OCI-LY3 (cell line): Measurements from ENCODE around the gene ZBTB16.
A peak's percentile ranks its signal among the peaks of the same experiment; 100 is the strongest.

Experiments
- H2AFZ ChIP-seq: fragments of 200-600, 300-600 bp; shearing (Covaris generic); 2 replicates; pipeline ENCODE4 v1.6.0; 2014; ENCODE audit warnings: antibody characterized with exemption, low read depth, low read length
- H3K27ac ChIP-seq: fragments of 200-600, 300-600 bp; sonication (generic); 2 replicates; pipeline ENCODE4 v1.5.1; 2014; ENCODE audit warnings: mild to moderate bottlenecking, low read length, moderate library complexity, mixed read lengths
- H3K27me3 ChIP-seq: fragments of 200-600, 300-600 bp; sonication (generic); 2 replicates; pipeline ENCODE4 v1.6.1; 2014; ENCODE audit warnings: low read depth, low read length, mixed read lengths
- H3K36me3 ChIP-seq: fragments of 200-600, 300-600 bp; sonication (generic); replicated peaks from 2 replicates; pipeline ENCODE3; 2014; ENCODE audit warnings: low read depth, low read length, mixed read lengths
- H3K4me1 ChIP-seq: fragments of 300-600, 200-600 bp; sonication (generic); 2 replicates; pipeline ENCODE4 v1.6.1; 2014; ENCODE audit warnings: low read length, mixed read lengths
- H3K4me2 ChIP-seq: fragments of 200-600, 300-600 bp; sonication (generic); 2 replicates; pipeline ENCODE4 v1.6.1; 2014; ENCODE audit warnings: low read length, mixed read lengths
- H3K4me3 ChIP-seq: fragments of 300-600, 200-600 bp; sonication (generic); 2 replicates; pipeline ENCODE4 v1.5.1; 2014; ENCODE audit warnings: antibody characterized with exemption, mild to moderate bottlenecking, low read length, moderate library complexity
- H3K79me2 ChIP-seq: fragments of 300-600, 200-600 bp; shearing (Covaris generic); 2 replicates; pipeline ENCODE4 v1.6.1; 2014; ENCODE audit warnings: mild to moderate bottlenecking, low read length, mixed read lengths
- H3K9ac ChIP-seq: fragments of 300-600, 200-600 bp; shearing (Covaris generic); 2 replicates; pipeline ENCODE4 v1.6.0; 2014; ENCODE audit warnings: mild to moderate bottlenecking, low read length, moderate library complexity
- H3K9me3 ChIP-seq: fragments of 200-600, 300-600 bp; shearing (Covaris generic); 2 replicates; pipeline ENCODE4 v1.6.1; 2014; ENCODE audit warnings: low read length, mixed read lengths; ENCODE audit not compliant: insufficient read depth
- H4K20me1 ChIP-seq: fragments of 200-600, 300-600 bp; sonication (generic); 2 replicates; pipeline ENCODE4 v1.6.1; 2016; ENCODE audit warnings: low read length, mixed read lengths; ENCODE audit not compliant: insufficient read depth
- CTCF ChIP-seq: fragments of 200-600, 300-600 bp; sonication (generic); IDR thresholded peaks from 2 replicates; pipeline ENCODE4 v1.5.1; 2014; ENCODE audit warnings: antibody characterized with exemption, low read length, low read depth
- EZH2phosphoT487 ChIP-seq: fragments of 200-600 bp; shearing (Covaris generic); IDR thresholded peaks from 2 replicates; pipeline ENCODE4 v1.6.1; 2018; ENCODE audit warnings: antibody characterized with exemption, mixed run types, low read depth

The ZBTB16 gene

GRCh38 chr11:114178656-114179055 lies 119.1 kb downstream of the ZBTB16 start:
- no peak overlapping the region for H3K4me2 ChIP-seq
- no peak overlapping the region for H3K27ac ChIP-seq
- H2AFZ ChIP-seq, result no peak overlapping the region
- H4K20me1 ChIP-seq, result no peaks in the 10 kb centered on the region
- H3K9me3 ChIP-seq, result no peaks in the 10 kb centered on the region
- peaks cover 55% of the 10 kb centered on the region for H3K27me3 ChIP-seq
- H3K4me3 ChIP-seq, result no peak overlapping the region
- no peaks in the 10 kb centered on the region for H3K36me3 ChIP-seq
- no peak overlapping the region for H3K9ac ChIP-seq
- no peak for TF ChIP-seq EZH2phosphoT487
- no peak for TF ChIP-seq CTCF
- H3K79me2 ChIP-seq, result no peaks in the 10 kb centered on the region
- H3K4me1 ChIP-seq, result no peaks in the 10 kb centered on the region

GRCh38 chr11:114179234-114179941 lies 119.9 kb downstream of the ZBTB16 start:
- H3K4me1 ChIP-seq, result no peaks in the 10 kb centered on the region
- H3K79me2 ChIP-seq, result no peaks in the 10 kb centered on the region
- H3K9ac ChIP-seq, result no peak overlapping the region
- no peak for TF ChIP-seq CTCF
- TF ChIP-seq EZH2phosphoT487, result no peak
- H3K27ac ChIP-seq, result no peak overlapping the region
- H3K4me3 ChIP-seq, result no peak overlapping the region
- no peak overlapping the region for H3K4me2 ChIP-seq
- H4K20me1 ChIP-seq, result no peaks in the 10 kb centered on the region
- no peaks in the 10 kb centered on the region for H3K9me3 ChIP-seq
- H2AFZ ChIP-seq, result no peak overlapping the region
- H3K36me3 ChIP-seq, result no peaks in the 10 kb centered on the region
- peaks cover 55% of the 10 kb centered on the region for H3K27me3 ChIP-seq

GRCh38 chr11:114180301-114181055 lies 121.0 kb downstream of the ZBTB16 start:
- H2AFZ ChIP-seq, result no peak overlapping the region
- H3K9me3 ChIP-seq, result no peaks in the 10 kb centered on the region
- H4K20me1 ChIP-seq, result no peaks in the 10 kb centered on the region
- H3K36me3 ChIP-seq, result no peaks in the 10 kb centered on the region
- H3K9ac ChIP-seq, result no peak overlapping the region
- peak; percentile 63 for TF ChIP-seq CTCF
- TF ChIP-seq EZH2phosphoT487, result no peak
- no peaks in the 10 kb centered on the region for H3K4me1 ChIP-seq
- no peaks in the 10 kb centered on the region for H3K79me2 ChIP-seq
- no peak overlapping the region for H3K4me3 ChIP-seq
- no peak overlapping the region for H3K4me2 ChIP-seq
- peaks cover 44% of the 10 kb centered on the region for H3K27me3 ChIP-seq
- no peak overlapping the region for H3K27ac ChIP-seq

- H3K4me2 ChIP-seq, result no peak overlapping the region
- no peak overlapping the region for H3K9ac ChIP-seq
- no peaks in the 10 kb centered on the region for H3K36me3 ChIP-seq
- TF ChIP-seq EZH2phosphoT487 (no peak), CTCF (no peak)
- H3K27me3 ChIP-seq, result peaks cover 37% of the 10 kb centered on the region
- H3K27ac ChIP-seq, result no peak overlapping the region
- H3K9me3 ChIP-seq, result no peaks in the 10 kb centered on the region
- H2AFZ ChIP-seq, result no peak overlapping the region
- no peaks in the 10 kb centered on the region for H4K20me1 ChIP-seq
- H3K4me3 ChIP-seq, result no peak overlapping the region
- H3K4me1 ChIP-seq, result no peaks in the 10 kb centered on the region
- no peaks in the 10 kb centered on the region for H3K79me2 ChIP-seq
Measured at GRCh38 chr11:114181195-114181594, 121.7 kb downstream of the ZBTB16 start.
